Neural progenitor cell (in vitro differentiated cells): ENCODE data around the gene ANKS1B. TPM values are rescaled to one million over a fixed set of nuclear protein-coding genes. Genes with fewer than 3 reads are reported as not detected.

Experiments
- DNase-seq: peaks from one replicate; pipeline ENCODE4 v3.0.0-alpha.2; 2016; ENCODE audit warnings: low spot score
- H2AFZ ChIP-seq: fragments of 200-600 bp; sonication (generic); replicated peaks from 2 replicates; pipeline ENCODE4 v1.6.1; 2016; ENCODE audit warnings: antibody characterized with exemption
- H3F3A ChIP-seq: fragments of 200-600 bp; sonication (generic); 2 replicates; pipeline ENCODE4 v1.6.1; 2016; ENCODE audit warnings: antibody characterized with exemption, low read depth
- H3K27ac ChIP-seq: fragments of 200-600 bp; sonication (generic); 2 replicates; pipeline ENCODE4 v1.5.1; 2016; ENCODE audit warnings: mild to moderate bottlenecking
- H3K27me3 ChIP-seq: fragments of 200-600 bp; sonication (generic); 2 replicates; pipeline ENCODE4 v1.6.1; 2016; ENCODE audit warnings: mild to moderate bottlenecking, moderate library complexity
- H3K36me3 ChIP-seq: fragments of 200-600 bp; sonication (generic); 2 replicates; pipeline ENCODE4 v1.5.1; 2016
- H3K4me1 ChIP-seq: fragments of 200-600 bp; sonication (generic); 2 replicates; pipeline ENCODE4 v1.6.1; 2016; ENCODE audit warnings: mixed run types
- H3K4me2 ChIP-seq: fragments of 200-600 bp; sonication (generic); 2 replicates; pipeline ENCODE4 v1.6.1; 2016
- H3K4me3 ChIP-seq: fragments of 200-600 bp; sonication (generic); 2 replicates; pipeline ENCODE4 v1.5.1; 2016
- H3K79me2 ChIP-seq: fragments of 200-600 bp; sonication (generic); 2 replicates; pipeline ENCODE4 v1.6.1; 2016; ENCODE audit warnings: low read depth
- H3K9ac ChIP-seq: fragments of 200-600 bp; sonication (generic); 2 replicates; pipeline ENCODE4 v1.6.1; 2016
- H3K9me3 ChIP-seq: fragments of 200-600 bp; sonication (generic); 2 replicates; pipeline ENCODE4 v1.5.1; 2016; ENCODE audit warnings: low read depth
- H4K20me1 ChIP-seq: fragments of 200-600 bp; sonication (generic); 2 replicates; pipeline ENCODE4 v1.6.1; 2016; ENCODE audit warnings: low read depth
- H3K27ac Mint-ChIP-seq: 3 replicates; pipeline ENCODE4 v1.8.0; 2021; ENCODE audit warnings: mixed read lengths
- H3K27me3 Mint-ChIP-seq: 2 replicates; pipeline ENCODE4 v1.8.0; 2022; ENCODE audit warnings: low read depth, mild to moderate bottlenecking, inconsistent platforms, moderate library complexity, mixed read lengths; ENCODE audit not compliant: insufficient read depth
- H3K36me3 Mint-ChIP-seq: 3 replicates; pipeline ENCODE4 v1.8.0; 2021; ENCODE audit warnings: mixed read lengths
- H3K4me1 Mint-ChIP-seq: 3 replicates; pipeline ENCODE4 v1.8.0; 2021; ENCODE audit warnings: mixed read lengths
- H3K4me3 Mint-ChIP-seq: 3 replicates; pipeline ENCODE4 v1.8.0; 2021; ENCODE audit warnings: mild to moderate bottlenecking, moderate library complexity, mixed read lengths
- H3K9me3 Mint-ChIP-seq: 3 replicates; pipeline ENCODE4 v1.8.0; 2020; ENCODE audit warnings: mixed read lengths
- EZH2 ChIP-seq: fragments of 200-600 bp; sonication (generic); IDR thresholded peaks from 2 replicates; pipeline ENCODE4 v1.6.1; 2017; ENCODE audit warnings: antibody characterized with exemption, mild to moderate bottlenecking, moderate library complexity
- EZH2phosphoT487 ChIP-seq: fragments of 200-600 bp; sonication (generic); IDR thresholded peaks from 2 replicates; pipeline ENCODE4 v1.6.1; 2017; ENCODE audit warnings: antibody characterized with exemption
- total RNA-seq: library from RNA; depleted of rRNA; stranded (reverse); fragments of >200 nt; gene quantifications from 2 replicates; pipeline ENCODE4 v1.2.3, GENCODE V29; 2015; ENCODE audit warnings: low replicate concordance
- TF ChIP-seq, protein P1 (sequence below): fragments of 200-600 bp; sonication (generic); IDR thresholded peaks from 2 replicates; pipeline ENCODE4 v1.5.1; 2017; ENCODE audit warnings: antibody characterized with exemption, mild to moderate bottlenecking

ANKS1B gene
- total RNA-seq, 1 donor from 2014 or later, result 7.9 TPM

GRCh38 chr12:98954506-98954905 lies 1030.2 kb downstream of the ANKS1B start:
- Histone ChIP-seq H3K36me3 (no peaks in the 10 kb centered on the region), H2AFZ (no peak overlapping the region), H3K4me1 (no peaks in the 10 kb centered on the region), H3K4me3 (no peak overlapping the region), H3K9me3 (no peaks in the 10 kb centered on the region), H3K27me3 (no peaks in the 10 kb centered on the region), H3K9ac (no peak overlapping the region), H3K4me2 (no peak overlapping the region), H3K79me2 (no peaks in the 10 kb centered on the region), H4K20me1 (no peaks in the 10 kb centered on the region), H3F3A (no peaks in the 10 kb centered on the region), H3K27ac (no peak overlapping the region)
- peaks cover 12% of the 10 kb centered on the region for H3K4me1 Mint-ChIP-seq
- no peak overlapping the region for H3K4me3 Mint-ChIP-seq
- DNase-seq, result no peak
- H3K27me3 Mint-ChIP-seq, result no peaks in the 10 kb centered on the region
- peaks cover 3% of the 10 kb centered on the region for H3K9me3 Mint-ChIP-seq
- TF ChIP-seq EZH2 (no peak), EZH2phosphoT487 (no peak)
- TF ChIP-seq, protein P1, sequence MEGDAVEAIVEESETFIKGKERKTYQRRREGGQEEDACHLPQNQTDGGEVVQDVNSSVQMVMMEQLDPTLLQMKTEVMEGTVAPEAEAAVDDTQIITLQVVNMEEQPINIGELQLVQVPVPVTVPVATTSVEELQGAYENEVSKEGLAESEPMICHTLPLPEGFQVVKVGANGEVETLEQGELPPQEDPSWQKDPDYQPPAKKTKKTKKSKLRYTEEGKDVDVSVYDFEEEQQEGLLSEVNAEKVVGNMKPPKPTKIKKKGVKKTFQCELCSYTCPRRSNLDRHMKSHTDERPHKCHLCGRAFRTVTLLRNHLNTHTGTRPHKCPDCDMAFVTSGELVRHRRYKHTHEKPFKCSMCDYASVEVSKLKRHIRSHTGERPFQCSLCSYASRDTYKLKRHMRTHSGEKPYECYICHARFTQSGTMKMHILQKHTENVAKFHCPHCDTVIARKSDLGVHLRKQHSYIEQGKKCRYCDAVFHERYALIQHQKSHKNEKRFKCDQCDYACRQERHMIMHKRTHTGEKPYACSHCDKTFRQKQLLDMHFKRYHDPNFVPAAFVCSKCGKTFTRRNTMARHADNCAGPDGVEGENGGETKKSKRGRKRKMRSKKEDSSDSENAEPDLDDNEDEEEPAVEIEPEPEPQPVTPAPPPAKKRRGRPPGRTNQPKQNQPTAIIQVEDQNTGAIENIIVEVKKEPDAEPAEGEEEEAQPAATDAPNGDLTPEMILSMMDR, result no peak
- no peak overlapping the region for H3K27ac Mint-ChIP-seq
- H3K36me3 Mint-ChIP-seq, result no peaks in the 10 kb centered on the region

- H3K4me2 ChIP-seq, result no peak overlapping the region
- no peak overlapping the region for H3K27ac ChIP-seq
- H3K4me3 Mint-ChIP-seq, result no peak overlapping the region
- no peak overlapping the region for H3K9ac ChIP-seq
- H3K36me3 Mint-ChIP-seq, result no peaks in the 10 kb centered on the region
- H3K4me1 ChIP-seq, result peaks cover 9% of the 10 kb centered on the region
- no peaks in the 10 kb centered on the region for H3K36me3 ChIP-seq
- DNase-seq, result no peak
- H4K20me1 ChIP-seq, result no peaks in the 10 kb centered on the region
- H3K27me3 Mint-ChIP-seq, result no peaks in the 10 kb centered on the region
- H3K9me3 ChIP-seq, result no peaks in the 10 kb centered on the region
- peaks cover 3% of the 10 kb centered on the region for H3K9me3 Mint-ChIP-seq
- no peak overlapping the region for H3K4me3 ChIP-seq
- H2AFZ ChIP-seq, result no peak overlapping the region
- TF ChIP-seq EZH2phosphoT487, result no peak
- TF ChIP-seq, protein P1, result no peak
- no peak for TF ChIP-seq EZH2
- H3K27me3 ChIP-seq, result no peaks in the 10 kb centered on the region
- no peak overlapping the region for H3K27ac Mint-ChIP-seq
- H3F3A ChIP-seq, result no peaks in the 10 kb centered on the region
- no peaks in the 10 kb centered on the region for H3K79me2 ChIP-seq
- peaks cover 20% of the 10 kb centered on the region for H3K4me1 Mint-ChIP-seq
Observed at GRCh38 chr12:98951406-98951805, 1033.3 kb downstream of the ANKS1B start.

- Mint-ChIP-seq H3K4me1 (peaks cover 20% of the 10 kb centered on the region), H3K27ac (no peak overlapping the region), H3K27me3 (no peaks in the 10 kb centered on the region), H3K4me3 (no peak overlapping the region), H3K9me3 (peaks cover 3% of the 10 kb centered on the region), H3K36me3 (peaks cover 1% of the 10 kb centered on the region)
- H3K27ac ChIP-seq, result no peak overlapping the region
- H3K9me3 ChIP-seq, result no peaks in the 10 kb centered on the region
- no peaks in the 10 kb centered on the region for H3K36me3 ChIP-seq
- H3K4me1 ChIP-seq, result peaks cover 9% of the 10 kb centered on the region
- no peaks in the 10 kb centered on the region for H3F3A ChIP-seq
- no peak overlapping the region for H3K9ac ChIP-seq
- no peak overlapping the region for H3K4me2 ChIP-seq
- H3K27me3 ChIP-seq, result no peaks in the 10 kb centered on the region
- H3K4me3 ChIP-seq, result no peak overlapping the region
- TF ChIP-seq EZH2phosphoT487 (no peak), EZH2 (no peak)
- TF ChIP-seq, protein P1, result no peak
- DNase-seq, result no peak
- H3K79me2 ChIP-seq, result no peaks in the 10 kb centered on the region
- no peaks in the 10 kb centered on the region for H4K20me1 ChIP-seq
- no peak overlapping the region for H2AFZ ChIP-seq
Observed at GRCh38 chr12:98948343-98948949, 1036.3 kb downstream of the ANKS1B start.
